Measurements from ENCODE around the gene VGLL4. TPM values are rescaled to one million over a fixed set of nuclear protein-coding genes. Genes with fewer than 3 reads are reported as not detected.

Gene VGLL4
- total and polyA plus RNA-seq, 2 of the 4 experiments (the other 2 are of a cell fraction) = 26.2 to 35.4 TPM

GRCh38 chr3:11668243-11669235 is 24.8 kb upstream of the VGLL4 start:
- no peak overlapping the region for H3K14ac ChIP-seq (replicated peaks; ENCODE audit: low read depth, low read length)
- intact Hi-C loops (cut with micrococcal nuclease) (no loop called here), in situ Hi-C loops (cut with MboI; ENCODE audit: low sequenced_read_pairs) (loop anchor here (25.0 kb wide), 1 partner anchor 906 kb away; no protein-coding TSS in a partner anchor), dilution Hi-C loops (cut with HindIII; ENCODE audit: low sequenced_read_pairs, unreplicated experiment) (no loop called here)
- no peak overlapping the region for H3K9ac ChIP-seq (ENCODE audit: low read depth, low read length)
- no peak overlapping the region for H2AFZ ChIP-seq (replicated peaks; ENCODE audit: low read length, poor library complexity)
- CTCF ChIA-PET = no interaction called here
- H2BK15ac ChIP-seq (ENCODE audit: low read depth, low read length) = no peak overlapping the region
- WGBS, 2 experiments (ENCODE audit: extremely low coverage in 2 of 2, insufficient read length in 1 of 2) = 64% methylated on average over 4 of the region's 9 CpGs; no CpG with 5 or more reads in 1 of the 2 experiments
- no TSS peak for BruUV-seq (replicated peaks)
- H3K4me1 ChIP-seq (ENCODE audit: control insufficient read depth, insufficient read depth, low read length) = peaks cover 8% of the 10 kb centered on the region
- H4K5ac ChIP-seq (ENCODE audit: low read depth, low read length) = no peak overlapping the region
- peaks cover 9% of the 10 kb centered on the region; the same call in 1 of the 2 replicates for H4K20me1 ChIP-seq (ENCODE audit: insufficient read depth, low read length)
- H4K91ac ChIP-seq (ENCODE audit: insufficient read depth, low read depth, low read length) = no peak overlapping the region
- H3K27me3 ChIP-seq (ENCODE audit: control insufficient read depth, insufficient read depth, low read length) = no peaks in the 10 kb centered on the region
- H2BK5ac ChIP-seq (ENCODE audit: low read depth, low read length, poor library complexity, severe bottlenecking) = no peak overlapping the region
- H3K9me1 ChIP-seq (ENCODE audit: insufficient read depth, low read length) = peaks cover 8% of the 10 kb centered on the region
- H3K56ac ChIP-seq (ENCODE audit: extremely low read depth, insufficient read depth, low read length) = no peak overlapping the region
- peaks cover 18% of the 10 kb centered on the region in 2 experiments for H3K79me1 ChIP-seq (ENCODE audit: low read depth in 1 of 2, low read length in 2 of 2)
- POLR2A ChIA-PET (ENCODE audit: unreplicated experiment) = no interaction called here
- no peak overlapping the region for H3K27ac ChIP-seq (ENCODE audit: insufficient read depth, low read length)
- no peak overlapping the region for H2BK120ac ChIP-seq (ENCODE audit: low read depth, low read length)
- DNase-seq (peak; percentile 30), ATAC-seq (ENCODE audit: low read depth) (peak; percentile 76)
- H3K18ac ChIP-seq (ENCODE audit: low read depth, low read length) = no peak overlapping the region
- H3K36me3 ChIP-seq (ENCODE audit: control insufficient read depth, insufficient read depth, low read length) = no peaks in the 10 kb centered on the region
- H2AK5ac ChIP-seq (ENCODE audit: low read depth, low read length) = no peak overlapping the region
- no peak overlapping the region for H3K4me2 ChIP-seq (ENCODE audit: low read depth, low read length)
- H2BK20ac ChIP-seq (ENCODE audit: low read depth, low read length) = no peak overlapping the region
- no peak overlapping the region for H2AK9ac ChIP-seq (replicated peaks; ENCODE audit: low read depth, low read length, poor library complexity)
- no peak overlapping the region for H4K8ac ChIP-seq (ENCODE audit: low read depth in 2 of 2, low read length in 2 of 2)
- H3K9me3 ChIP-seq (ENCODE audit: control insufficient read depth, insufficient read depth, low read length) = no peaks in the 10 kb centered on the region
- no peak overlapping the region for H3K4ac ChIP-seq (ENCODE audit: low read depth, low read length)
- H3K23ac ChIP-seq (ENCODE audit: low read depth, low read length) = no peak overlapping the region
- no peak overlapping the region for H3K4me3 ChIP-seq (ENCODE audit: insufficient read depth, low read depth, low read length)
- TF ChIP-seq BHLHE40 (IDR thresholded peaks at IDR 0.05; ENCODE audit: low read depth, low read length) (no peak), RCOR1 (IDR thresholded peaks at IDR 0.05; ENCODE audit: insufficient replicate concordance, low read length) (no peak), RAD21 (IDR thresholded peaks at IDR 0.05; ENCODE audit: low read length) (no peak), SMC3 (IDR thresholded peaks at IDR 0.05; ENCODE audit: low read depth, low read length) (no peak), NFE2L2 (IDR thresholded peaks at IDR 0.05; ENCODE audit: low read depth, low read length) (no peak), CEBPB (IDR thresholded peaks at IDR 0.05; ENCODE audit: low read depth, low read length) (no peak), MAFK (IDR thresholded peaks at IDR 0.05; ENCODE audit: low read depth, low read length) (no peak), RFX5 (IDR thresholded peaks at IDR 0.05; ENCODE audit: low read depth, low read length) (no peak), MXI1 (IDR thresholded peaks at IDR 0.05; ENCODE audit: borderline replicate concordance, low read depth, low read length) (no peak), POLR2A (IDR thresholded peaks at IDR 0.05; ENCODE audit: low read depth, low read length) (no peak), FOS (IDR thresholded peaks at IDR 0.05; ENCODE audit: low read depth, low read length) (no peak)
- TF ChIP-seq, protein P1, sequence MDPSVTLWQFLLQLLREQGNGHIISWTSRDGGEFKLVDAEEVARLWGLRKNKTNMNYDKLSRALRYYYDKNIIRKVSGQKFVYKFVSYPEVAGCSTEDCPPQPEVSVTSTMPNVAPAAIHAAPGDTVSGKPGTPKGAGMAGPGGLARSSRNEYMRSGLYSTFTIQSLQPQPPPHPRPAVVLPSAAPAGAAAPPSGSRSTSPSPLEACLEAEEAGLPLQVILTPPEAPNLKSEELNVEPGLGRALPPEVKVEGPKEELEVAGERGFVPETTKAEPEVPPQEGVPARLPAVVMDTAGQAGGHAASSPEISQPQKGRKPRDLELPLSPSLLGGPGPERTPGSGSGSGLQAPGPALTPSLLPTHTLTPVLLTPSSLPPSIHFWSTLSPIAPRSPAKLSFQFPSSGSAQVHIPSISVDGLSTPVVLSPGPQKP (IDR thresholded peaks at IDR 0.05; ENCODE audit: borderline replicate concordance, low read depth, low read length) = no peak
- TF ChIP-seq, protein P2, sequence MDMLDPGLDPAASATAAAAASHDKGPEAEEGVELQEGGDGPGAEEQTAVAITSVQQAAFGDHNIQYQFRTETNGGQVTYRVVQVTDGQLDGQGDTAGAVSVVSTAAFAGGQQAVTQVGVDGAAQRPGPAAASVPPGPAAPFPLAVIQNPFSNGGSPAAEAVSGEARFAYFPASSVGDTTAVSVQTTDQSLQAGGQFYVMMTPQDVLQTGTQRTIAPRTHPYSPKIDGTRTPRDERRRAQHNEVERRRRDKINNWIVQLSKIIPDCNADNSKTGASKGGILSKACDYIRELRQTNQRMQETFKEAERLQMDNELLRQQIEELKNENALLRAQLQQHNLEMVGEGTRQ (IDR thresholded peaks at IDR 0.05; ENCODE audit: low read depth, low read length) = no peak
- TF ChIP-seq, protein P3, sequence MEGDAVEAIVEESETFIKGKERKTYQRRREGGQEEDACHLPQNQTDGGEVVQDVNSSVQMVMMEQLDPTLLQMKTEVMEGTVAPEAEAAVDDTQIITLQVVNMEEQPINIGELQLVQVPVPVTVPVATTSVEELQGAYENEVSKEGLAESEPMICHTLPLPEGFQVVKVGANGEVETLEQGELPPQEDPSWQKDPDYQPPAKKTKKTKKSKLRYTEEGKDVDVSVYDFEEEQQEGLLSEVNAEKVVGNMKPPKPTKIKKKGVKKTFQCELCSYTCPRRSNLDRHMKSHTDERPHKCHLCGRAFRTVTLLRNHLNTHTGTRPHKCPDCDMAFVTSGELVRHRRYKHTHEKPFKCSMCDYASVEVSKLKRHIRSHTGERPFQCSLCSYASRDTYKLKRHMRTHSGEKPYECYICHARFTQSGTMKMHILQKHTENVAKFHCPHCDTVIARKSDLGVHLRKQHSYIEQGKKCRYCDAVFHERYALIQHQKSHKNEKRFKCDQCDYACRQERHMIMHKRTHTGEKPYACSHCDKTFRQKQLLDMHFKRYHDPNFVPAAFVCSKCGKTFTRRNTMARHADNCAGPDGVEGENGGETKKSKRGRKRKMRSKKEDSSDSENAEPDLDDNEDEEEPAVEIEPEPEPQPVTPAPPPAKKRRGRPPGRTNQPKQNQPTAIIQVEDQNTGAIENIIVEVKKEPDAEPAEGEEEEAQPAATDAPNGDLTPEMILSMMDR (conservative IDR thresholded peaks at IDR 0.05; ENCODE audit: low read depth, low read length) = no peak

Data from IMR-90 (cell line).